Measurements from ENCODE around the gene LFNG. TPM values are rescaled to one million over a fixed set of nuclear protein-coding genes. Genes with fewer than 3 reads are reported as not detected.

The LFNG gene
- total and polyA plus RNA-seq, 7 experiments from 2014 or later, result 1.2 to 246 (median 120) TPM

DNA sequence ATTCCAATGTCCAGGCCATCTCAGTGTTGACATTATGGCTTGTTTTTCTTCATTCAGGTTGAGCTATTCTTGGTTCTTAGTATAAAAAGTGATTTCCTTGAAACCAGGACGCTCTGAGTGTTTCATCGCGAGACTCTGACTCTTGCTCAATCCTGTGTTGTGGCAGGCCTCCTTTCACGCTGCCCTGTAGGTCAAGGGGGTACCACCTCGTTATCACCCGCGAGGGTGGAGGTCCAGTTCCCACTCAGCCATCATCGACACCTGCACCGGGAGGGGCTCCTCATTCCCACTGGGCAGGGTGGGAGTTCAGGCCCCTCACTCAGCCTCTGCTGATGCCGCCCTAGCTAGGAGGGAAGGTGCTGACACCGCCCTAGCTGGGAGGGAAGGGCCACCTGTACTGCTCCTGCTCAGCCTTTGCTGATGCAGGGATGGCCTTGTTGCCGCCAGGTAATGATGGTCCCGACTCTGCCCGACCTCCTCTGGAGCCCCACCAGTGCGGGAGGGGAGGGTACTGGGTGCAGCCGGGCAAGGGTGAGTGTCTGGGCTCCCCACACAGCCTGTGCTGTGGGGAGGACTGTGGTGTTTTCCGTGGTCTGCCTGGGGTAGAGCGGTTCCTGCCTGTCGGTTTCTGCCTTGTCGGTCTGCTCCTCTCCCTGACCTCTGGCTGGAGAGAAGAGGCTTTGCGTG, 55.6 kb downstream of the LFNG start:
- DNase-seq (no peak), ATAC-seq (no peak)
- Histone ChIP-seq H3K4me1 (ENCODE audit: control insufficient read depth in 2 of 2, insufficient read depth in 2 of 2, low read length in 2 of 2) (no peaks in the 10 kb centered on the region), H3K9me3 (ENCODE audit: control insufficient read depth in 2 of 3, low read length in 3 of 3) (no peaks in the 10 kb centered on the region), H3K36me3 (ENCODE audit: control insufficient read depth in 2 of 3, insufficient read depth in 3 of 3, low read length in 3 of 3) (peaks cover 0 to 15% (median 0%) of the 10 kb centered on the region in 3 experiments), H3K27ac (ENCODE audit: low read depth, low read length) (no peak overlapping the region), H3K4me3 (ENCODE audit: low read length) (no peak overlapping the region), H3K27me3 (ENCODE audit: control insufficient read depth in 2 of 2, insufficient read depth in 2 of 2, low read length in 2 of 2) (no peaks in the 10 kb centered on the region)
- ChIA-PET POLR2A (no interaction called here), CTCF (no interaction called here)
- H3K27me3 Mint-ChIP-seq, result no peaks in the 10 kb centered on the region
- peaks cover 0 to 6% (median 0%) of the 10 kb centered on the region in 7 donors for H3K4me1 Mint-ChIP-seq
- H3K36me3 Mint-ChIP-seq, result peaks cover 3 to 34% (median 6%) of the 10 kb centered on the region in 5 donors
- intact Hi-C loops (cut with micrococcal nuclease), result no loop called here
- H3K27ac Mint-ChIP-seq, result no peak overlapping the region
- no peak overlapping the region for H3K4me3 Mint-ChIP-seq
- H3K9me3 Mint-ChIP-seq, result peaks cover 0 to under 1% (median 0%) of the 10 kb centered on the region in 11 donors

DNA sequence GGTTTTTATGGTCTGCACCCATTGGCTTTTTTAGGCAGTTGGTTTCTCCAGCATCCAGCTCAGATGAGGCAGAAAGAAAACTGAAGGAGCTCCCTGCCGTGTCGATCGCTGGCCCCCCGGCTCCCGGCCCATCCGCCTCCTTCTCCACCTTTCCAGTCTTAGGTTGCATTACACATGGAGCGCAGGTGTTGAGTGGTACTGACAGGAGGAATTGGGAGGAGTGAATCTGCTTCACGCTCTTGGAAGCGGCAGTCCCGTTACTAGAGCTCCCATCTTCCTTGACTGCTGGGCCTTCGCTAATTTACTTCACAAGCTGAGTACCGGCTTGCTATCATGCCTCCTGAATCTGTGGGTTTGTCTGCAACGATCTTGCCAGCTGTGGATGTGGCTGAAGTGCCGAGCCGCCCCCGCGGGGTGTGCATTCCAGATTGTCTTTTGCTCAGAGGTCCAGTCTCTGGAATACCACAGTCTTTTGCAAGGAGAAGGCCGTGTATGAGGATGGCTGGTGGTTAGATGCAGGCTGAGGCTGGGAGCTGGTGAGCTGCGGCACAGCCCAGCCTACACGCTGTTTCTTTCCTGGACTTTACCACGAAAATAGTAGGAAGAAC, 56.3 kb downstream of the LFNG start:
- Mint-ChIP-seq H3K4me1 (peaks cover 0 to 6% (median 0%) of the 10 kb centered on the region in 7 donors), H3K27me3 (no peaks in the 10 kb centered on the region), H3K9me3 (no peaks in the 10 kb centered on the region), H3K4me3 (no peak overlapping the region), H3K36me3 (peaks cover 3 to 32% (median 6%) of the 10 kb centered on the region in 5 donors), H3K27ac (no peak overlapping the region)
- Histone ChIP-seq H3K4me3 (ENCODE audit: low read length) (no peak overlapping the region), H3K27me3 (ENCODE audit: control insufficient read depth in 2 of 2, insufficient read depth in 2 of 2, low read length in 2 of 2) (no peaks in the 10 kb centered on the region), H3K27ac (ENCODE audit: low read depth, low read length) (no peak overlapping the region), H3K36me3 (ENCODE audit: control insufficient read depth in 2 of 3, insufficient read depth in 3 of 3, low read length in 3 of 3) (peaks cover 0 to 15% (median 0%) of the 10 kb centered on the region in 3 experiments), H3K4me1 (ENCODE audit: control insufficient read depth in 2 of 2, insufficient read depth in 2 of 2, low read length in 2 of 2) (no peaks in the 10 kb centered on the region), H3K9me3 (ENCODE audit: control insufficient read depth in 2 of 3, low read length in 3 of 3) (no peaks in the 10 kb centered on the region)
- no peak for DNase-seq
- ATAC-seq, result no peak
- intact Hi-C loops (cut with micrococcal nuclease), result no loop called here
- POLR2A ChIA-PET, result no interaction called here
- CTCF ChIA-PET, result no interaction called here

DNA sequence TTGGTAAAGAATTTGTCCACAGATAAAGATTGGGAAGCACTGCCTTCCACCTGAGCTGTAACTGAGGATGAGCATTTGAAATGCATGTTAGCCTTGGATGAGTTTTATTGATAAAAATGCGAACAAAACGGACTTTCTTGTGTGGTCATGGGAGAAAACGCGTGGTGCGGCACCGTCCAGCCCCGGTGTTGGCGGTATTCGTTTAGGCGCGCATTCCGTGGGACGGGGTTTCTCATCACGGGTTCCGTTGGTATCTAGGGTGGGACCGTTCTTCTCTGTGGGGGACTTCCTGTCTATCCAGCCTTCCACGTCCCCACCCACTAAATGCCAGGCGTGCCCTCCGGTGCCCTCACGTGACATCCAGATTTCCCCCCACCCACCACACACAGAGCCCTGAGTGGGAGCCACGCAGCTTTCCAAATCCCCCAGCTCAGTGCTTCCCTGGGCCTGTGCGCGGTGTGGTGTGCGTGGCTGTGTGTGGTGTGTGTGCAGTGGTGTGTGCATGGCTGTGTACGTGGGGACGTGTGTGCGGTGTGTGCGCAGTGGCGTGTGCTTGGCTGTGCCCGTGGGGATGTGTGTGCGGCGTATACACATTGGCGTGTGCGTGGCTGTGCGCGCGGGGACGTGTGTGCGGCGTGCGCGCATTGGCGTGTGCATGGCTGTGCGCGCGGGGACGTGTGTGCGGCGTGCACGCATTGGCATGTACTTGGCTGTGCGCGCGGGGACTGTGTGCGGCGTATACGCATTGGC, 57.3 kb downstream of the LFNG start:
- H3K9me3 Mint-ChIP-seq, result no peaks in the 10 kb centered on the region
- ChIA-PET POLR2A (no interaction called here), CTCF (no interaction called here)
- Histone ChIP-seq H3K4me3 (ENCODE audit: low read length) (no peak overlapping the region), H3K9me3 (ENCODE audit: control insufficient read depth in 2 of 3, low read length in 3 of 3) (no peaks in the 10 kb centered on the region), H3K36me3 (ENCODE audit: control insufficient read depth in 2 of 3, insufficient read depth in 3 of 3, low read length in 3 of 3) (peaks cover 0 to 13% (median 0%) of the 10 kb centered on the region in 3 experiments), H3K4me1 (ENCODE audit: control insufficient read depth in 2 of 2, insufficient read depth in 2 of 2, low read length in 2 of 2) (no peaks in the 10 kb centered on the region), H3K27me3 (ENCODE audit: control insufficient read depth in 2 of 2, insufficient read depth in 2 of 2, low read length in 2 of 2) (no peaks in the 10 kb centered on the region), H3K27ac (ENCODE audit: low read depth, low read length) (no peak overlapping the region)
- intact Hi-C loops (cut with micrococcal nuclease), result no loop called here
- ATAC-seq (no peak), DNase-seq (no peak)
- no peak overlapping the region for H3K4me3 Mint-ChIP-seq
- peaks cover 3 to 32% (median 6%) of the 10 kb centered on the region in 5 donors for H3K36me3 Mint-ChIP-seq
- H3K27ac Mint-ChIP-seq, result no peak overlapping the region
- peaks cover 0 to 6% (median 0%) of the 10 kb centered on the region in 7 donors for H3K4me1 Mint-ChIP-seq
- H3K27me3 Mint-ChIP-seq, result no peaks in the 10 kb centered on the region

Small RNA genes within 50 kb of the gene (microRNA-seq; reads per million reads assigned to microRNA genes)
- gene MIR4648 (ENCODE audit: borderline microRNAs expressed), result not detected

Other genes starting within 250 kb of the LFNG start
- 10 to 100 TPM in 2 of 5 experiments, 1 to 10 TPM in 3; 4.7 to 31.5 (median 9.4) TPM for gene SNX8, start 205.3 kb upstream of the LFNG start, total RNA-seq
- gene SNX8, start 205.3 kb upstream of the LFNG start, polyA plus RNA-seq, result 10 to 100 TPM in 1 of 2 donors, 1 to 10 TPM in 1; 7.7 to 11.3 TPM
- gene EIF3B, start 164.9 kb upstream of the LFNG start, total RNA-seq, result 100 to 1,000 TPM; 127 to 189 (median 158) TPM
- gene EIF3B, start 164.9 kb upstream of the LFNG start, polyA plus RNA-seq, result 100 to 1,000 TPM in 1 of 2 donors, 10 to 100 TPM in 1; 78.0 to 157 TPM
- gene CHST12, start 116.2 kb upstream of the LFNG start, total RNA-seq, result 10 to 100 TPM; 13.3 to 41.6 (median 24.3) TPM
- 10 to 100 TPM in 1 of 2 donors, 1 to 10 TPM in 1; 8.1 to 16.8 TPM for gene CHST12, start 116.2 kb upstream of the LFNG start, polyA plus RNA-seq
- gene GRIFIN, start 43.4 kb upstream of the LFNG start, total RNA-seq, result not detected
- gene GRIFIN, start 43.4 kb upstream of the LFNG start, polyA plus RNA-seq, result not detected
- gene BRAT1, start 35.8 kb downstream of the LFNG start, total RNA-seq, result 10 to 100 TPM; 24.6 to 45.5 (median 37.0) TPM
- gene BRAT1, start 35.8 kb downstream of the LFNG start, polyA plus RNA-seq, result 10 to 100 TPM; 23.4 to 58.9 TPM
- gene IQCE, start 39.2 kb downstream of the LFNG start, total RNA-seq, result 10 to 100 TPM in 1 of 5 experiments, 1 to 10 TPM in 4; 4.8 to 10.4 (median 7.5) TPM
- gene IQCE, start 39.2 kb downstream of the LFNG start, polyA plus RNA-seq, result 1 to 10 TPM; 1.6 to 1.9 TPM
- 100 to 1,000 TPM in 1 of 5 experiments, 10 to 100 TPM in 4; 15.9 to 115 (median 23.5) TPM for gene TTYH3, start 112.2 kb downstream of the LFNG start, total RNA-seq
- 1 to 10 TPM in 1 of 2 donors, under 1 TPM in 1; 0.53 to 1.6 TPM for gene TTYH3, start 112.2 kb downstream of the LFNG start, polyA plus RNA-seq
- 1 to 10 TPM in 1 of 5 experiments, under 1 TPM in 4; 0.07 to 2.4 (median 0.80) TPM for gene AMZ1, start 168.4 kb downstream of the LFNG start, total RNA-seq
- under 1 TPM; 0.07 to 0.13 TPM for gene AMZ1, start 168.4 kb downstream of the LFNG start, polyA plus RNA-seq